Measurements from ENCODE around the gene RASSF4.

The RASSF4 gene

GRCh38 chr10:44960482-44961229, 1.1 kb downstream of the RASSF4 start:
- H3K27ac ChIP-seq (ENCODE audit: low read length), result no peak overlapping the region
- H3K9me3 ChIP-seq (ENCODE audit: control insufficient read depth, low read depth, low read length), result no peaks in the 10 kb centered on the region
- H3K27me3 ChIP-seq (ENCODE audit: control insufficient read depth, insufficient read depth, low read length), result peaks cover 14% of the 10 kb centered on the region
- H3K9ac ChIP-seq (ENCODE audit: low read length), result no peak overlapping the region
- H3K4me1 ChIP-seq (ENCODE audit: control insufficient read depth, low read depth, low read length), result peaks cover 48% of the 10 kb centered on the region
- H3K4me3 ChIP-seq (ENCODE audit: low read length), result peak overlapping the region; percentile 73
- H3K36me3 ChIP-seq (ENCODE audit: control insufficient read depth, low read depth, low read length), result no peaks in the 10 kb centered on the region

DNA sequence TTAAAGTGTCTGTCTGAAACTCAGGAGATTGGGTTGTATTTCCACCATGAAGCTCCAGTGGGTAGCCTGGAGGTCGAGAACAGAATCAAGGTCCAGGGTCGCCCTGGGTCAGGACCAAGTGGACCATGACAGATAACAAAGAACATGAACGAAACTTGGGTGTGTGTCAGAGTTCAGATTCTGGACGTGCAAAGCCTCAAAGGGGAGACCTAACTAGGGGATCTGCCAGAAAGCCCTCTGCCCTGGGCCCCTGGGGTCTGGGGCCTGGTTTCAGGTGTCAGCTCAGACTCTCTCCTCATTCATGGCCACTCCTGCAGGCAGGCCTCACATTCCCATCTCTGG, 1.6 kb downstream of the RASSF4 start:
- Histone ChIP-seq H3K4me3 (ENCODE audit: low read length) (no peak overlapping the region), H3K27me3 (ENCODE audit: control insufficient read depth, insufficient read depth, low read length) (peaks cover 14% of the 10 kb centered on the region), H3K9ac (ENCODE audit: low read length) (no peak overlapping the region), H3K9me3 (ENCODE audit: control insufficient read depth, low read depth, low read length) (no peaks in the 10 kb centered on the region), H3K27ac (ENCODE audit: low read length) (no peak overlapping the region), H3K36me3 (ENCODE audit: control insufficient read depth, low read depth, low read length) (no peaks in the 10 kb centered on the region), H3K4me1 (ENCODE audit: control insufficient read depth, low read depth, low read length) (peaks cover 53% of the 10 kb centered on the region)

GRCh38 chr10:44961931-44962750, 2.5 kb downstream of the RASSF4 start:
- no peak overlapping the region for H3K4me3 ChIP-seq (ENCODE audit: low read length)
- H3K27ac ChIP-seq (ENCODE audit: low read length), result no peak overlapping the region
- peaks cover 14% of the 10 kb centered on the region for H3K27me3 ChIP-seq (ENCODE audit: control insufficient read depth, insufficient read depth, low read length)
- H3K9ac ChIP-seq (ENCODE audit: low read length), result no peak overlapping the region
- no peaks in the 10 kb centered on the region for H3K9me3 ChIP-seq (ENCODE audit: control insufficient read depth, low read depth, low read length)
- no peaks in the 10 kb centered on the region for H3K36me3 ChIP-seq (ENCODE audit: control insufficient read depth, low read depth, low read length)
- H3K4me1 ChIP-seq (ENCODE audit: control insufficient read depth, low read depth, low read length), result peaks cover 57% of the 10 kb centered on the region

DNA sequence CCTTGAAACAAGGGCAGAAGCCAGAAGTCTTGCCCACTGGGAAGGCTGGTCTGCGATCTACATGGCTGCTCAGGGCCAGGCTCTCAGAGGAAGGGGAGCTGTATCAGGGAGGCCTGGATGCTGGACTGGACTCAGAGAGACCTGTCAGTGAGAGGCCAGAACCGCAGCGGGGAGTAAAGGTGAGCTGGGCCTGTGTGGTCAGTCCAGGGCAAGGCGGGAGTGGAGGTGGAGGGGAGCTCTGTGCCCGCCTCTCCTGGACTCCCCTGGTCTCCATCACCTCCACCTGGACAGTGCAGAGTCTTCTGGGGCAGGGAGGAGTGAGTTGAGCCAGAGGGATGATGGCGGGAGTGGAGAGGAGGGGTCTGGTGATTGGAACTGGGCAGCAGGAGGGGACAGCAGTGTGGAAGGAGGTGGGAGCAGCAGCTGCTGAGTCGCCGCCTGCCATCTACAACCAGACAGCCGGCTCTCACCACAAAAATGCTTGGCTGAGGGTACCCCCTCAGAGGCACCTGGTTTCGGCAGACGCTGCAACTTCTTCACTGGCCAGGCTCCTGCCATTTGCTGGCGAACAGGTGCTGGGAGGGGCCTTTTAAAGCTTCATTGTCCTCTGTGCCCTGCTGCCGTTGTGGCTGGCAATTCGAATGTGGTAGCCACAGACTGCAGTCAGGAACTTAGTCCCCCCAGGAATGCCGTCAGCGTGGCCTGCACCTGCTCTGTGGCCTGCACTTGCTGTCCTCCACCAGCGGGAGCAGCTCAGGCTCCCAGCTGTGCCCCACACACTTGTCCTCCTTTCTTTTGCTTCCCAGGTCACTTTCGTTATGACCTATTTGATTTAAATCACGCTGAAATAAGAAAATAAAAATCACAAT, 3.5 kb downstream of the RASSF4 start:
- no peak overlapping the region for H3K4me3 ChIP-seq (ENCODE audit: low read length)
- H3K27ac ChIP-seq (ENCODE audit: low read length), result no peak overlapping the region
- H3K27me3 ChIP-seq (ENCODE audit: control insufficient read depth, insufficient read depth, low read length), result peaks cover 14% of the 10 kb centered on the region
- peaks cover 57% of the 10 kb centered on the region for H3K4me1 ChIP-seq (ENCODE audit: control insufficient read depth, low read depth, low read length)
- H3K36me3 ChIP-seq (ENCODE audit: control insufficient read depth, low read depth, low read length), result no peaks in the 10 kb centered on the region
- H3K9ac ChIP-seq (ENCODE audit: low read length), result peak overlapping the region; percentile 53
- no peaks in the 10 kb centered on the region for H3K9me3 ChIP-seq (ENCODE audit: control insufficient read depth, low read depth, low read length)

DNA sequence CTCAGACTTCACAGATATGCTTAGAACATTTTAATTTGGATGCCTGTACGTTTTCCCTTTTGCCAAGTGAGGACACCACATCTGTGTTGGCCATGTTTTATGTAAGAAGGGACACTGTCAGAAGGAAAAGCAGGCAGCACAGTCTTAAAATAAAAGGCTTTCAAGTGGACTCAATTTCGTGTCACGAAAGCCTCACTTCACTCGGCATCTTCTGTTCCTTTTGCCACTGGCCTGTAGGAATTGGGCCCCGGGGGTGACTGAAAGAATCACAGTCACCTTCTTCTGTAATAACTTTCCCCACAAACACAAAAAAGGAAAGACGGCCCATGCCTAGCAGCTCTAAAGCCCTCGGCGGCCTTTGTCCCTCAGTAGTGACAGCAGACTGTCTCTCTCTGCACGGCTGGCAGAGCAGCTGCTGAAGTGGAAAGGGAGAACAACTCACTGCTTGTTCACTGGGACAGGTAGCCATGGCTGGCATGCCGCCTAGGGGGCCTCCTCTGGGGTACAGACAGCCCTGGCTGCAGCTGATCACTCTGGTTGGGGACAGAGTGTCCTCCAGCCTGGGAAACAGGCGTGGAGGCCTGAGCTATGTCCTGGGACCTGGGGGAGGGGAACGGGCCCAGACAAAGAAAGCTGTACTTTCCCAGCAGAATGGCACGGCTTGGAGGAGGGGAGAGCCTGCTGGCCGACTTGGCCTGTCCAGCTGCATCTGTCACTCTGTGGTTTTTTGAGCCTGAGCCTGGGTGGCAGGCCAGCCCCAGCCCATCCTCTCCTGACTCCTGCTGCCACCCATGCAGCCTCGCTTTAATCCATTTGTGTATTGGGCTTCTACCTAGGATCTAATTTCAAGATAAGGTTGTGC, 4.4 kb downstream of the RASSF4 start:
- Histone ChIP-seq H3K4me3 (ENCODE audit: low read length) (peak overlapping the region; percentile 20), H3K27ac (ENCODE audit: low read length) (peak overlapping the region; percentile 79)

GRCh38 chr10:44965104-44965503, 5.5 kb downstream of the RASSF4 start:
- peaks cover 52% of the 10 kb centered on the region for H3K4me1 ChIP-seq (ENCODE audit: control insufficient read depth, low read depth, low read length)
- H3K9ac ChIP-seq (ENCODE audit: low read length), result no peak overlapping the region
- no peaks in the 10 kb centered on the region for H3K36me3 ChIP-seq (ENCODE audit: control insufficient read depth, low read depth, low read length)

More for the DNA sequence above, 4.4 kb downstream of the RASSF4 start:
- H3K4me1 ChIP-seq (ENCODE audit: control insufficient read depth, low read depth, low read length), result peaks cover 53% of the 10 kb centered on the region
- H3K9me3 ChIP-seq (ENCODE audit: control insufficient read depth, low read depth, low read length), result no peaks in the 10 kb centered on the region
- H3K9ac ChIP-seq (ENCODE audit: low read length), result peak overlapping the region; percentile 53
- no peaks in the 10 kb centered on the region for H3K36me3 ChIP-seq (ENCODE audit: control insufficient read depth, low read depth, low read length)
- H3K27me3 ChIP-seq (ENCODE audit: control insufficient read depth, insufficient read depth, low read length), result peaks cover 14% of the 10 kb centered on the region

DNA sequence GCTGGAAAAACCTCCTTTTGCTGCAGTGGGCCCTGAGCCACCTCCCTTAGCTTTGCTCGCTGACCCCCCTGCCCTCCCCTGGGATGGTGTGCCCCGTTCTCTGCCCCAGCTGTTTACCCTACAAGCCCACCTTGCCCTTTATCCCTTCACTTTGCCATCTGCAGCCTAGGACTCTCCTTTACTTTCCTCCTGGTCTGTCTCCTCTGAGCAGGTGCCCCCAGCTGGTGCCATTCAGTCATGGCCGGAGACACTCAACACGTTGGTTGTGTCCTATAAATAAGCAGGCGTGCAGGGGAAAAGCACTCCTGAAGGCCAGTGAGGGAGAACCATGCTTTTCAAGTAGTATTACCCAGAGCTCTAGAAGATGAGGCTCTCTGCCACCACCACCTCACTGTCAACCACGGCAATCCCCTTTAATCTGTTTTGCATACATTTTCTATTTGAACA, 6.1 kb downstream of the RASSF4 start:
- H3K27ac ChIP-seq (ENCODE audit: low read length), result no peak overlapping the region
- H3K27me3 ChIP-seq (ENCODE audit: control insufficient read depth, insufficient read depth, low read length), result peaks cover 5% of the 10 kb centered on the region
- H3K4me3 ChIP-seq (ENCODE audit: low read length), result no peak overlapping the region
- H3K9me3 ChIP-seq (ENCODE audit: control insufficient read depth, low read depth, low read length), result no peaks in the 10 kb centered on the region
- H3K36me3 ChIP-seq (ENCODE audit: control insufficient read depth, low read depth, low read length), result no peaks in the 10 kb centered on the region
- peaks cover 46% of the 10 kb centered on the region for H3K4me1 ChIP-seq (ENCODE audit: control insufficient read depth, low read depth, low read length)
- H3K9ac ChIP-seq (ENCODE audit: low read length), result no peak overlapping the region

More at GRCh38 chr10:44965104-44965503, 5.5 kb downstream of the RASSF4 start:
- Histone ChIP-seq H3K27me3 (ENCODE audit: control insufficient read depth, insufficient read depth, low read length) (peaks cover 11% of the 10 kb centered on the region), H3K9me3 (ENCODE audit: control insufficient read depth, low read depth, low read length) (no peaks in the 10 kb centered on the region), H3K4me3 (ENCODE audit: low read length) (peak overlapping the region; percentile 20), H3K27ac (ENCODE audit: low read length) (peak overlapping the region; percentile 48)

- Histone ChIP-seq H3K4me1 (ENCODE audit: control insufficient read depth, low read depth, low read length) (peaks cover 42% of the 10 kb centered on the region), H3K9ac (ENCODE audit: low read length) (no peak overlapping the region), H3K4me3 (ENCODE audit: low read length) (no peak overlapping the region), H3K27me3 (ENCODE audit: control insufficient read depth, insufficient read depth, low read length) (no peaks in the 10 kb centered on the region), H3K27ac (ENCODE audit: low read length) (no peak overlapping the region), H3K9me3 (ENCODE audit: control insufficient read depth, low read depth, low read length) (no peaks in the 10 kb centered on the region), H3K36me3 (ENCODE audit: control insufficient read depth, low read depth, low read length) (no peaks in the 10 kb centered on the region)
Measured at GRCh38 chr10:44966129-44966815, 6.7 kb downstream of the RASSF4 start.

- Histone ChIP-seq H3K9me3 (ENCODE audit: control insufficient read depth, low read depth, low read length) (no peaks in the 10 kb centered on the region), H3K9ac (ENCODE audit: low read length) (no peak overlapping the region), H3K4me1 (ENCODE audit: control insufficient read depth, low read depth, low read length) (peaks cover 38% of the 10 kb centered on the region), H3K27ac (ENCODE audit: low read length) (no peak overlapping the region), H3K36me3 (ENCODE audit: control insufficient read depth, low read depth, low read length) (no peaks in the 10 kb centered on the region), H3K27me3 (ENCODE audit: control insufficient read depth, insufficient read depth, low read length) (no peaks in the 10 kb centered on the region), H3K4me3 (ENCODE audit: low read length) (no peak overlapping the region)
Measured at GRCh38 chr10:44966816-44967509, 7.4 kb downstream of the RASSF4 start.

DNA sequence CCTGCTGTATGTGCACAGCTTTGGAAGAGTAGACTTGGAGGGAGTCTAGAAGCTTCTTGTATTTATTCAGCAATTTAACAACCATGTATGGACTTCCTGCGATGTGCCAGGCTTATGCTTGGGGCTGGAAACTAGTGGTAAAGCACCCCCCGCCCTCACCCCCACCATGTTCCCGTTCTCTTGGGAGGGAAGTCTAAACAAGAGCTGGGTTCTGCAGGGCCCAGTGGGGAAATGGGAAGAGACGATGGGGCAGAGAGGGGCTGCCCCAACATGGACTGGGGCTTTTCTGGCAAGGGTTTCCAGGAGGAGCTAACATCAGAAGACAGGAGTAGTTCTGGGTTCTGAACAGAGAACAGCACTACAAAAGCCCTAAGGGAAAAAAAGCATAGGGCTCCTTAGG, 8.0 kb downstream of the RASSF4 start:
- no peak overlapping the region for H3K4me3 ChIP-seq (ENCODE audit: low read length)
- H3K27me3 ChIP-seq (ENCODE audit: control insufficient read depth, insufficient read depth, low read length), result no peaks in the 10 kb centered on the region
- no peaks in the 10 kb centered on the region for H3K9me3 ChIP-seq (ENCODE audit: control insufficient read depth, low read depth, low read length)
- H3K9ac ChIP-seq (ENCODE audit: low read length), result no peak overlapping the region
- H3K4me1 ChIP-seq (ENCODE audit: control insufficient read depth, low read depth, low read length), result peaks cover 38% of the 10 kb centered on the region
- no peak overlapping the region for H3K27ac ChIP-seq (ENCODE audit: low read length)
- H3K36me3 ChIP-seq (ENCODE audit: control insufficient read depth, low read depth, low read length), result no peaks in the 10 kb centered on the region
